ENCODE data around the gene PER3.

The PER3 gene

GRCh38 chr1:7868070-7868780 lies 84.1 kb downstream of the PER3 start:
- CTCF ChIA-PET = interaction anchor here (0.5 kb wide), 1 partner anchor 1663 kb away, joined by 3 read pairs; no protein-coding TSS in a partner anchor
- H3K9me3 ChIP-seq (ENCODE audit: control insufficient read depth, insufficient read depth, low read depth, low read length) = no peaks in the 10 kb centered on the region
- H3K4me1 ChIP-seq (ENCODE audit: control insufficient read depth, insufficient read depth, low read length) = no peaks in the 10 kb centered on the region
- TF ChIP-seq ZNF704 (tag by site-specific recombination; IDR thresholded peaks at IDR 0.05) = no peak
- TF ChIP-seq PRDM4 (tag by site-specific recombination; IDR thresholded peaks at IDR 0.05) = no peak
- no peak for TF ChIP-seq ZNF138 (tag by site-specific recombination; IDR thresholded peaks at IDR 0.05; ENCODE audit: borderline replicate concordance)
- TF ChIP-seq GLIS2 (tag by site-specific recombination; IDR thresholded peaks at IDR 0.05) = no peak
- TF ChIP-seq TCF7L2 (IDR thresholded peaks at IDR 0.05; ENCODE audit: borderline replicate concordance, low read depth, low read length) = no peak
- no peak for TF ChIP-seq ZNF555 (tag by site-specific recombination; conservative IDR thresholded peaks at IDR 0.05)
- TF ChIP-seq ATF2 (tag by site-specific recombination; IDR thresholded peaks at IDR 0.05; ENCODE audit: low read depth) = no peak
- no peak for TF ChIP-seq ZXDB (tag by site-specific recombination; IDR thresholded peaks at IDR 0.05)
- no peak for TF ChIP-seq PATZ1 (tag by site-specific recombination; IDR thresholded peaks at IDR 0.05)
- TF ChIP-seq ZNF571 (tag by site-specific recombination; IDR thresholded peaks at IDR 0.05) = no peak
- H3K4me3 ChIP-seq (ENCODE audit: low read depth, low read length) = no peak overlapping the region
- no peaks in the 10 kb centered on the region for H3K36me3 ChIP-seq (ENCODE audit: control insufficient read depth in 2 of 2, insufficient read depth in 1 of 2, low read length in 2 of 2)
- POLR2A ChIA-PET = no interaction called here
- H3K27ac ChIP-seq (ENCODE audit: extremely low read depth, low read depth, low read length) = no peak overlapping the region

- Histone ChIP-seq H3K36me3 (ENCODE audit: control insufficient read depth in 2 of 2, insufficient read depth in 1 of 2, low read length in 2 of 2) (no peaks in the 10 kb centered on the region), H3K9me3 (ENCODE audit: control insufficient read depth, insufficient read depth, low read depth, low read length) (no peaks in the 10 kb centered on the region), H3K27ac (ENCODE audit: extremely low read depth, low read depth, low read length) (no peak overlapping the region), H3K4me3 (ENCODE audit: low read depth, low read length) (no peak overlapping the region), H3K4me1 (ENCODE audit: control insufficient read depth, insufficient read depth, low read length) (no peaks in the 10 kb centered on the region)
- ChIA-PET POLR2A (no interaction called here), CTCF (interaction anchor here (0.5 kb wide), 1 partner anchor 9 kb away, joined by 4 read pairs; no protein-coding TSS in a partner anchor)
- TF ChIP-seq ZSCAN16 (tag by site-specific recombination; IDR thresholded peaks at IDR 0.05) (no peak), ZNF10 (tag by site-specific recombination; IDR thresholded peaks at IDR 0.05) (no peak), ZNF645 (tag by site-specific recombination; IDR thresholded peaks at IDR 0.05) (no peak), TRIM28 (IDR thresholded peaks at IDR 0.05; ENCODE audit: borderline replicate concordance, low read length) (no peak), ZNF768 (tag by site-specific recombination; IDR thresholded peaks at IDR 0.05) (no peak), ZNF157 (tag by site-specific recombination; IDR thresholded peaks at IDR 0.05) (no peak), REST (tag by site-specific recombination; IDR thresholded peaks at IDR 0.05) (no peak), GLI2 (tag by site-specific recombination; IDR thresholded peaks at IDR 0.05; ENCODE audit: borderline replicate concordance, low read depth) (no peak), ZFP3 (tag by site-specific recombination; IDR thresholded peaks at IDR 0.05; ENCODE audit: low read depth) (no peak), ZNF473 (tag by site-specific recombination; IDR thresholded peaks at IDR 0.05) (no peak), FEZF1 (tag by site-specific recombination; IDR thresholded peaks at IDR 0.05) (no peak), ZNF146 (tag by site-specific recombination; IDR thresholded peaks at IDR 0.05) (no peak)
Measured at GRCh38 chr1:7869136-7869920, 85.2 kb downstream of the PER3 start.

All from HEK293 (cell line).